IMR-90 (cell line): ENCODE results near the gene PDZD2.

Experiments
- CTCF ChIP-seq: conservative IDR thresholded peaks from 2 replicates; pipeline ENCODE4 v1.5.1; 2012; ENCODE audit warnings: mild to moderate bottlenecking, low read depth, low read length, improper control_type of control experiment
- POLR2A ChIP-seq: IDR thresholded peaks from 2 replicates; pipeline ENCODE4 v1.6.1; 2012; ENCODE audit warnings: mild to moderate bottlenecking, low read depth, low read length
- RAD21 ChIP-seq: IDR thresholded peaks from 2 replicates; pipeline ENCODE4 v1.6.1; 2012; ENCODE audit warnings: low read length, improper control_type of control experiment
- RFX5 ChIP-seq: IDR thresholded peaks from 2 replicates; pipeline ENCODE4 v1.8.0; 2012; ENCODE audit warnings: low read depth, mild to moderate bottlenecking, low read length, moderate library complexity
- SMC3 ChIP-seq: fragments of 150-350 bp; IDR thresholded peaks from 2 replicates; pipeline ENCODE4 v1.6.1; 2016; ENCODE audit warnings: low read depth, mild to moderate bottlenecking, antibody characterized with exemption, low read length, moderate library complexity

GRCh38 chr5:31962351-31962751 lies 323.4 kb downstream of the PDZD2 start:
- TF ChIP-seq CTCF (no peak), RFX5 (no peak), RAD21 (no peak), POLR2A (no peak), SMC3 (no peak)
